Activated T-cell treated with anti-CD3 and anti-CD28 coated beads, Interleukin-2, amount 50 U/mL, for 48 hours (primary cell): ENCODE results near the gene KRT80.

Source experiments
- DNase-seq, 2 experiments: peaks; one replicate each; pipeline ENCODE4 v3.0.0-alpha.2; 2020

The KRT80 gene

DNA sequence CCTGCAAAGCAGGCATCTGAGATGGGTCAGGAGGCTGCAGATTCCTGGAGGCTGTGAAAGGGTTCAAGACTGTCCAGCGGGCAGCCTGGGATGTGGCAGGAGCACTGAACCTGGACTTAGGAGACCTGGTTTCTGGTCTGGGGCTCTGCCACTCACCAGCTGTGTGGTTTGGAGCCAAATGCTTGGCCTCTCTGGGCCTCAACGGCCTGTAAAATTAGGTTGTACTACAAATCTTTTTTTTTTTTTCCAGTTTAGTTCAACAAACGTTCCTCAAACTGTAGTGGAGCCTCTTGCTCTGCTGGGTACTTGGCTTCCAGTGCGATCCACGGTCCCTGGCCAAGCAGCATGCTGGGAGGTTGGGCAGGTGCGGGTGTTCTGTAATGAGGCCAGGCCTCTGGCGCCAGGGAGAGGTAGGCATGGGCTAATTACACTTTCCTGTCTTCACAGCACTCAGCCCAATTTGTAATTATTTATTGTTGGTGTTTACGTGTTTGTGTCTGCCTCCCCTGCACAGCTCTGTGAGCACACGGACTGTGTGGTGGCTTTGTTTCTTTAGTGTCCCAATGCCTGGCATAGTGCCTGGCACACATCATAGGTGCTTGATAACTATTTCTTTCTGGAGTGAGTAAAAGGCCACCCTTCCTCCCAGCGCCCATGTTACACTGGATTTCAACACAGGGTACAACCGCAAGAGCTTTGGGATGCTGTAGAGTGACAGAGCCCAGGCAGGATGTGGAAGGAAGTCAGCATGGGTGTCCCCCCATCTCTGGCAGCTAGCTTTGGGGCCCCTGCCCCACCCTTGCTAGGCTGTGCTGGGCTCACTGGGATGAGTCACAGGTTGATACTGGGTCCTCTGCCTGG, 5.8 kb upstream of the KRT80 start:
- no peak for DNase-seq

DNA sequence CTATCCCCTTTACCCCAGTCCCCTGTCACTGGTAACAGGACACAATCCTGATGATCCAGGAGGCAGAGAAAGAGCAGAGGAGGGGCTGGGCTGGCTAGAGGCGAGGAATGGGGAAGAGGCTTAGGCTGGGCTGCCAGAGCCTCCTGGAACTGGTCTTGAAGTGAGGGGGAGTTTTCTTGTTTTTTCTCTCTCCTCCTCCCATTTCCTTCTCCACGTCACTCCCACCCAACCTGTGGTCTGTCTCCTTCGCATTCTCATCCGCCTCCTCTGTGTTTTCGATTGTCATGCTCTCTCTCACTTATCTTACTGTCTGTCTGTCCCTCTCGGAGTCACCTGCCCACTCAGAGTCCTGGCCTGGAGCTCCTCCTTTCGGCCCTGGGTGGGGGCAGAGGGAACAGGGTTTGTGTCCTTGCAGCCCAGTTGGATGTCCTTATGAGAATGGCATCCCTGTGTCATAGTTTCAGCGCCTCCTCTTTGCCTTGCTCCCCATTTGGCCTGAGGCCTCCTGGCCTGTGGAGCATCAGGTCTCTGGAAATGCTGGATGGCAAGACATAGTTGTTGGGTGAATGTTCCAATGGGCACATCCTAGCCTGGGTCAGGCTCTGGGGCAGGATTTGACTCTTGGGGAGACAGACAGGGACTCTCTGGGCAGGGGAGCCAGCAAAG, 3.4 kb upstream of the KRT80 start:
- DNase-seq = no peak

DNA sequence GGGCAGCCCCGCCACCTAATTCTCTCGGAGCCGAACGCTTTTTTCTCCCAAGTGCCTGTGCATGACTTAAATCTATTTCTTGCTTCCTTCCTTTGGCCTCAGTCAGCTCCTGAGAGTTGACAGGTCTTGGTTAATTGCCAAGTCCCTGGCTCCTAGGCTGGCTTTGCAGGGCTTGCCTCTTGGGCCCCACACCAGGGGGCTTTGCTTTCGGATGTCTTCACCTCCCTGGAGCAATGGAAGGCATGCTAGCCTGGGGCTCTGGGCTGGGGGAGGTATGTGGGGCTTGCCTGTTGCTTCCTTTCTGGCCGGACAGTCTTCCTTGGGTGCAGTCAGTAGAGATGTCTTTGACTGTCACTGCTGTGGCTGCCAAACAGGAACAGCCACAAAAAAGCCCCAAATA, 2.2 kb upstream of the KRT80 start:
- no peak for DNase-seq

DNA sequence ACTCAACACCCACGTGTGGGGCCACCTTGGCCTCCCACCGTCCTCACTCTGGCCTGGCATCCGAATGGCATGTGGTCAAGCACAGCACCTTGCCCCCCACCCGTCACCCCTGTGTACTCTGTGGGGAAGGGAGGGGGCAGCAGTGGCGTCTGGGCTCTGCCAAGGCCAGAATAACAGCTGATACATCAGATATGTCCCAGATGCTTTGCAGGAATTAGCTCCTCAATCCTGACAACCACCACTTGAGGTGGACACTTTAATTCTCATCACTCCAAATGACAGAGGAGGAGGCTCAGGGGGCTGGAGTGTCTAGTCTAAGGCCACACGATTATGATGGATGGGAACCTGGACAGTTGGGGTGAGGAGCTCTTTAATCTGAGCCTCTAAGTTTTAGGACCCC, 1.7 kb upstream of the KRT80 start:
- DNase-seq = no peak

DNA sequence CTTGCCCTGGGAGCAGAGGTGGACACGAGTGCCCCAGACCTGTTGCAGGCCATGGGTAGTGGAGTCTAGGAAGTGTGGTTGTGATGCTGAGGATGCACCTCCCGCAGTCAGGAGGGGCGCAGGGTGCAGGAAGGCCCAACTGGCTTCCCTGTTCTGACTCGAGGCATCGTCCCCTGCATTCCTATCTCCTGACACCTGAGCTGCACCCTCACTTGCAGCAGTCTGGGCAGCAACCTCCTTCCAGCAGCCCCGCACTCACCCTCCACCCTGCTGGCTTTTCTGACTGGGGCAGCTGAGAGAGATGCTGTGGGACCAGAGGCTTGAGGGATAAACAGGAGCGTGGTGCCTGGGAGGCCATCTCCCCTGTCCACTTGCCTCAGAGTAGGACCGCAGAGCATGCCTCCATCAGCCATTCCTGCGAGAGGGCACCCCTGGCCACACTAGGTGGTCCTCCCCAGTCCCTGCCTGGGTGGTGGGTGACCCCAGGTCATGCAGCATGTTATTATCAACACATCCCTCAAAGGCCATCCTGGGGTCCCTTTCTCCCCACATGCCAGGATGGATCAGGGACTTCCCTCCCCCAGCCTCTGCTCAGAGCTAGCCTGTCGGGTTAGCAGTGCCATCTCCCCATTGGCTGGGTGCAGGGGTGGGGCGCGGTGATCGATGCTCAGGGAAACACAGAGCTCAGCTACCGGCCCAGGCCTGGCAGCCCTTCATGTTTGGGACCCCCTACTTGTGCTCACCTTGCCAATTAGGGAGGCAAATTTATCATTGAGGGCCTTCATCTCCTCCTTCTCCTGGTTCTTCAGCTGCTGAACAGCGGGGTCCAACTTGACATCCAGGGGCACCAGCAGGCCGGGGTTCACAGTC, 719 bp downstream of the KRT80 start:
- no peak for DNase-seq

DNA sequence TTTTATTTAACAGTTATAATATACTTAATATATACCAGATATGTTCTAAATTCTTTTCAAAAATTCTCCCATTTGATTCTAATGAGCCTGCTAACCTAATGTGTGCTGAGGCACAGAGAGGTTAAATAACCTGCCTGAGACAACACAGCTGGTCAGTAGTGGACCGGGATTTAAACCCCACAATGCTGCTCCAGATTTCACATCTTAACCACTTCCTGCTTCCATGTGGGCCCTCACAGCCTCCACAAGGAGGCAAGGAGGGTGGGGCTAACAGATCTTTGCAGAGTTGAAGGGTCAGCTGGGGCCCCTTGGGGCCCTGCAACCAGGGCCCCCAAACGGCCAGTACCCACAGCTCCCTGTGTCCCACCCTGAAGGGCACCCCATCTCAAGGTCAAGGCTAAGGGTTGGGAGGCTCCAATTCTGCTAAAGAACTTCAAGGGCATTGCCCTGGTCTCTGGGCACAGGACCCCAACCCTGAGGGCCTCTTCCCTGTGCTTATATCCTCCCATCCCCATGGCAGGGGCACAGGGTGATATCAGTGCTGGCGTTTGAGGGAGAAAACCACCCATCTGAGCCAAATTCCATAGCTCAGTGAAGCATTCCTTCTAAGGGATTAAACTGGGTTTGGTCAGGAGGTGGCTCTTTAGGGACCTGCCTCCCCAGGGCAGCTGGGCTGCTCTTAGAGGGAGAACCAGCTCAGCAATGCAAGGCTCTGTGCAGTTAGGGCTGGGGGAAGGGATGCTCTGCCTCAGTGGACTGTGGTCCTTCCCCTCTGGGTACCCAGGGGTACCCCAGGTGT, 2.2 kb downstream of the KRT80 start:
- DNase-seq = no peak

DNA sequence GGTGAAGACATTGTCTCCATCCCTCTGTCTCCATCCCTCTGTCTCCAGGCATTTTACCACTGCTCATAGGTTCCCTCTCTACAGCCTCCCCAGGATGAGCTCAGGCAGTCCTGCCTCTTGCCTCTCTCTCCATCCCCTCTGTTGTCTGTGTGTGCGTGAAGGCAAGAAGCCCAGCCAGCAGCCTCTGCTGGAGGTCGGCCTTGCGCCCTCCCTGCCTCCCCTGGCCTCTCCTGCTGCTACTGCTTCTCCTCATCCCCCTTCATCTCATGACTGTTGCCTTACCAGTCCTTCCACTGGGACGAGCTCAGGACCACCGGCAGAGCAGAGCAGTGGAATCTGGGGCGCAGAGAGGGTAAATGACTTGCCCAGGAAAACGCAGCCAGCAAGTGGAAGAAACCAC, 3.2 kb downstream of the KRT80 start:
- DNase-seq = no peak

DNA sequence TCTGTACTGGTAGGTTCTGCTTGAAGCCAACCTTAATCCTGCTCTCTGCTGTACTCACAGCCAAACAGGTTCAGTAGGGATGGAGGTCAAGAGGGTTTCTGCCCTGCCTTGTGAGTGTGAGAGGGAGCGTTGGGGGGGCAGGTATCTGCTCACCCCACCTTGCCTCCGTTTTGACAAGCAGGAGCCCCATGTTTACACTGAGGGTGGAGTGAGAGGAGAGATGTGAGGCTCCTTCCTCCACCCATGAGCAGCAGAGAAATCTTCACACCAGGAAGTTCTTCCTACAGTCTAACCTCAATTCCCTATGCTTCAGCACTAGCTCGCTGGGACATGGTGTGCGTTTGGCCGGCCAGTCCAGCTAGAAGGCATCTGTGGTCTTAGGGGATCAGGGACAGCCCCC, 4.2 kb downstream of the KRT80 start:
- DNase-seq = no peak

DNA sequence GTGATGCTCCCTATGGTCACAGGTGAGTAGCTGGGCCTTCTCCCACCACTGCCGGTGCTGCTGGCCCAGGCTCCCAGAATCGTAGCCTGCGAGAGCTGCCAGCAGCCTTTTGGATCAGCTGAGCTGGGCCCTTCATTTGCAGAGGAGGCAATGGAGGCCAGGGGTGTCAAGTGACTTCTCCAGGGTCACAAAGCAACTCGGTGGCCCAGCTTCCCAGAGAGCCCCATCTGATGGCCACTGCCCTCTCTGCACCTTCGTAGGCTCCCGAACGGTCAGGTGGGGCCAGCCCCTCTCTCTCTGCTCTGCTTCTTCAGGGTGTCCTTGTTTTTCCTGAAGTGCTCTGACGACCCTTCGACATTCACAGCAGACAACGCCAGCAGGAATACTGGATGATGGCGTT, 4.6 kb downstream of the KRT80 start:
- no peak for DNase-seq

DNA sequence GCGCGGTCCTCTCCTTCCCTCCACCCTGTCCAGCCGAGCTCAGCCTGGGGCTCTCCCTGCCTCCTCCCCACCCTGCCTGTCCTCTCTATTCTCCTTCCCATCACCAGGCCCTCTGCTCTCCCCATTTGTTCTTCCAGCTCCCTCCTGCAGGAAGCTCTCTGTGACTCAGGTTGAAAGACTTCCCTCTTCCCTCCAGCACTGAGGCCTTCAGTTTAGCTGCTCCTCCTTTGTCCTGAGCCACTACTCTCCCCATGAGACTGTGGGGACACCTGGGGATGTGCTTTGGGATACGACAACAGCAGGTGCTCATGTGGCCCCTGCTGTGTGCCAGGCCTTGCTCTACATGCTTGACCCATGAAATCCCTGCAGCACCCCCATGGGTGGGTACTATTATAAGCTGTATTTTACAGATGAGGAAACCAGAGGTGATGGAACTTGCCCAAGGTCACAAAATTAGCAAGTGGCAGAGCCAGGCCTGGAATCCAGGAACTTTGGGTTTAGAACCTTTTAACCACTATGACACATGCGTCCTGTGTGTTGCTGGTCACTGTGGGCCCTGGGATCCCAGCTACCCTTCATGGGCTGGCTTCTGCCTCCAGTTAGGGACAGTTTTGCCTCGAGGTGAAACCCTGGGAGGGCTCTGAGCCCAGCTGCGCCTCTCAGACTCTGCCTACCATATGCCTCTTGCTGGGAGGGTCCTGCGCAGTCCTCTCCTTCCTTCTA, 5.5 kb downstream of the KRT80 start:
- no peak for DNase-seq

DNA sequence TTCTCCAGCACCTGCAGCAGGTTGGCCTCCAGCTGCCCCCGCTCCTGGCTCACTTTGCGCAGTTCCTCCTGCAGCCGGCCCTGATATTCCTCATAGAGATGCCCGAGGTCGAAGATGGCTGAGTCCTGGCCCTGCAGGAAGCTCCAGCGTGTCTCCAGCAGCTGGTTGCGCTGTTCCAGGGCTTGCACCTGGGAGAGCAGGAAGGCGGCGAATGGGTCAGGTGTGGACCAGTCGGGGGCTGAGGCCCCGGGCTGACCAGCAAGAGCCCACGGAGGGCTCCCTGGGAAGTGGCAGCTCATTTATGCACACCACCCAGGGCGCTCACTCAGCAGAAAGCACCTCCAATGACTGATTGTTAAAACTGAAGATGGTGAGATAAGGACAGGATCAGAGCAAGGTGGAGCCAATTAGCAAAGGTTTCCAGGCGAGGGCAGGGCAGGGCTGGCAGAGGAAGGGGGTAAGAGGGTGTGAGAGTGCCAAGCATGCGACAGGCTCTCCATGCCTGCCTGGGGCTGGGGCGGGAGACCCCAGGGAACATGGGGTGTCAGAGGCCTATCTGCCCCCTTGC, 6.3 kb downstream of the KRT80 start:
- no peak for DNase-seq

DNA sequence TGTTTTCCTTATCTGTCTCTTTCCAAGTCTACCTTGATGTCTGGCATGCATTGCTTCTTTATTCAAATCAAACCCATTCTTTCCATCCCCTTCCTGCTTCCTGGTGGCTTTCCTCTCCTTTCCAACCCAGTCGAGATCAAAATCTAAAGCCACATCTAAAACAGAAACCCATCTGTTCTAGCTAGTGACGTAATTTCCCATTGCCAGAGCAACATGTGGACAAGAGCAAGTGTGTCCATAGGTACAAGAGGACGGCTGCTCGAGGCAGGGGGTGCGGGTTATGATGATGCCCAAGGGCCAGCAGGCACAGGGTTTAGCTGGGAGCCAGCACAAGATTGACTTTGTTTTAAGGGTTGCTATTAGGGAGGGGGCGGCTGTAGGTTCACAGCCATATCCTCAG, 7.0 kb downstream of the KRT80 start:
- DNase-seq = no peak

DNA sequence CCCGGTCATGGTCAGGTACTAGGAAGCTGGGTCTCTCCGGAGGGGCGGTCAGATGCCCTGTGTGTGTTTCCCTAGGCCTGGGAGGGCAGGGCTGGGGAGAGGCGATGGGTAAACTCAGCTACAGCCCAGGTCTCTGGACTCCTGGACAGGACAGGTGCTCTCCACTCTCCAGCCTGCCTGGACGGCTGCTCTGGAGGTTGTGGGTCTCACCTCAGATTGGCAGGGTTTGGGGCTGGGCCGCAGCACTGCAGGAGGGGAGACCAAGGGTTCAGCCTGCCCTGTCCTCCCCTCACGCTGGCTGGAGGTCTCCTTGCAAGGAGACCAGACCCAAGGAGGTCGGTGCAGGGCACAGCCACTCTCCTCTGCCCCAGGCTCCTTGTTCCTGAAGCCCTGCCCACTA, 7.8 kb downstream of the KRT80 start:
- no peak for DNase-seq

DNA sequence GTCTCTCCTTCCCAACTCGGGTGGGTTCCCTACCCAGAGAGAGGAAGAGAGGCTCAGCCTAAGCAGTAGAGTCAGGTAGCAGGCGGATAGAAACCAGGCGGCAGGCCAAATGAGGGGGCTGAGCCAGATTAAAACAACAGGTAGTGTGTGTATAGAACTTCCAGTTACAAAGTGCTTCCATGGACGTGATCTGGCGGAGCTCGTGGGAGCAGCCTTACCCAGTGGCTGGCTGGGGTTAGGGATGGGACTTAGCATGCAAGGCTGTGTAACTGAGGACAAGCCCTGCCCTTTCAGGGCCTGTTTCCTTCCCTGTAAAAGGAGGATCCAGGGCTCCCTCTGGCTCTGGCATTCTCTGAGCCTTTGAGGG, 8.3 kb downstream of the KRT80 start:
- DNase-seq = no peak

DNA sequence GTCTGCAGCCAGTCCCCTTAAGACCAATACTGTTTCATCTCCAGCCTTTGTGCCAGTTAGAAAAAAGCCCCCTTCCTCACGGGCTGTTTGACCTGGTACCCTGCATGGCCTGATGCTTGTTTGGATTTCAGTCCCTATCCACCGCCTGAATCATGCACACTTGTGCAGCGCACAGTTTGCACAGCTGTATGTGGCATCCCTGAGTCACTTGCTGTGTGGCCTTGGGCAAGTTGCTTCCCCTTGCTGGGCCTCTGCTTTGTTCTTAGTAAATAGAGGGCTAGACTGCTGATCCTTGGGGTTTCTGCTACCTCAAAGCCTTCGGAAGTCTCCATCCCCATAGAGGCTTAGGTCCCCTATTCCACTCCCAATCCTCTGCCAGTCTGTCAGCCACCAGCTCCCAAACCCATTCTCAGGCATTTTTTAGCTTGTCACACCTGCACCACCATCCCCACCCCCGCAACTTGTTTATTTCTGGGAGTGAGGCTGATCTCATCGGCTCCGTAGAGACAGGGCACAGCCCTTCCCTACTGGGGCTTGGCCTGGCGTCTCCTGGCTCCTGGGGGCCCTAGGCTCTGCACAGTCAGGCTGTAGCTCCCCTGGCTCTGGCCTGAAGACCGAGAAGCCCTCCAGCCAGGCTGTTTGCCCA, 8.8 kb downstream of the KRT80 start:
- no peak for DNase-seq

DNA sequence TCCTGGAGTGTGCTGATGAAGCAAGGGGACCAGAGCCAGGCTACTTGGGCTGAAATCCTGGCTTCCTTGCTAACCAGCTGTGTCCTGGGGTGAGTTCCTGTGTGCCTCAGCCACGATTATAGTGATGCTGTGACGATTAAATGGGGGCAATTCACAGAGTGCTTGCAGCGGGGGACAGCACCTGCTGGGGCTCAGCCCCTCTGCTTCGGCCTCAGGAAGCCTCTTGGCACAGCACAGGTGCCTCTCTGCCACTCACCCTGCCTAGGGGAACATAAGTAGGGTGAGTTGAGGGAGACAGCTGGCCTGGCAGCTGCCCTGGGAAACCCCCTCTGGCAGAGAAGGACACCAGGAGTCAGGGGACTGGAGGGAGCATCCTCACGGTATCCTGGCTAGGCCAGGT, 9.4 kb downstream of the KRT80 start:
- DNase-seq = no peak

DNA sequence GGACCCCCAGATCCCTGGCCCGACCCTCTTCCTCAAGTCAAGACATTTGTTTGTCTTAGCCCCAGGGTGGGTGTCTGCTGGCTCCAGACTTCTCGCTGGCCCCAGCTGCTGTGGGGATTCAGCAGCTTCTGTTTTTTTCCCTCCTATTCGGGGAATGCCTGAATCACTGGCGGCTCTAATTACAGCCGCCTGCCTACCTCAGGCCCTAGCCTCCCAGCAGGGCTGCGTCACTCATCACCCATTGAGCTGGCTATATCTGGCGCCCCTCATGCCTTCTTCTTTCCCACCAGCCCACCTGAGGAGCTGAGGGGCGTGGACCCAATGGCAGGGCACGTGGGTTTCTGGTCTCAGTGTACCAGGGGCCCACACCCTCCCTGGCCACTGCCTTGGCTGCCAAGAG, 10.1 kb downstream of the KRT80 start:
- DNase-seq = no peak

DNA sequence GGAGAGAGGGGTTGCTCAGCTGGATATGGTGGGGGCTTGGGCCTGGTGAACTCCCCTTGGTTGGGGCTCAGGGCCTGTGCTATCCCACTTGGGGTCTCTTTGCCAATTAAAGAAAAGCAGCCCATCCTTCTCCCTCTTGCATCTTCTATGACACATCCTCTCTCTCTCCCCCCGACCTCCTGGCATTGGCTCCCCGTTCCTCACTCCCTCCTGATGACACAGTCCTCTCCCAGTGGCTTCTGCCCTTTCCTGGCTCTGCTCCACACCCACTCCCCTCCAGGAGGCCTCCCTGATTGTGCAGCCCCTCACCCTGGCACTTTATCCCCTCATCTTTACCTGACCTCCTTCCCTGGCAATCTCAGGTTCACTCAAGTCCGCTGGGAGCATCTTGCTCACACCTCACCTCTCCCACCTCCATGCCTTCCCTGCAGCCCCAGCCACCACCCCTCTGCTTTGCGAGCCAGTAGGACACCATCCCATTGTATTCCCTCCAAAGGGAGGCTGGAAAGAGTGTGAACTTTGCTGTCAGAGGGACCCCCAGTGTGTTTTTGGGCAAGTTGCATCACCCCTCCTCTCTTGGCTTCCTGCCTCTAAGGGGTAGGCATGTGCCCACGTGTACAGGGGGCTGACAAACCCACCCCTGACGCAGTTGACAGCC, 10.7 kb downstream of the KRT80 start:
- no peak for DNase-seq

DNA sequence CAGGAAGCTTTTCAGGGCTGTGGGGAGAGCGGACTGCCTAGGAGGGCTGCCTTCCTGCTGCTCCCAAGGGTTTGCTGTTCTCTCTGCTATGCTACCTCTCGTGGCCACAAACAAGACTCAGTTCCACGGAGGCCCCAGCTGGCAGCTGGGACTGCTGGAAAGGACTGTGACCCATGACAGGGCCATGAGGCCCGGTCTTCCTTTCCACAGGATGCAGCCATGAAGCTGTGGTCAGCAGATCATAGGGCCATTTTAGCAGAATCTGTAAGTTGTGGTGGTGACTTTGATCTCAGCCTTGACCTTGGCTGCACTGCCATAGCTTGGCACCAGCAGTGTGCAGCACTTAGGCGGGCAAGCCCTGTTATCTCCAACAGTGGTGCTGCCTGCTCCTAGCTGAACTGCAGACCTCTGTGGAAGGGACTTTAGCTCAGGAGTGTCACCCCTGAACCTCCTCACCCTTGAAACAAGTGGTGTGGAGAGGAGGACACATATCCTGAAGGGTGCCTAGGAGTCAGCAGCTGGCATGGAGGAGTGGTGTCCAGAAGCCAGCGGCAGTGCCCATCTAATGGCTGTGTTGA, 12.3 kb downstream of the KRT80 start:
- DNase-seq = no peak

DNA sequence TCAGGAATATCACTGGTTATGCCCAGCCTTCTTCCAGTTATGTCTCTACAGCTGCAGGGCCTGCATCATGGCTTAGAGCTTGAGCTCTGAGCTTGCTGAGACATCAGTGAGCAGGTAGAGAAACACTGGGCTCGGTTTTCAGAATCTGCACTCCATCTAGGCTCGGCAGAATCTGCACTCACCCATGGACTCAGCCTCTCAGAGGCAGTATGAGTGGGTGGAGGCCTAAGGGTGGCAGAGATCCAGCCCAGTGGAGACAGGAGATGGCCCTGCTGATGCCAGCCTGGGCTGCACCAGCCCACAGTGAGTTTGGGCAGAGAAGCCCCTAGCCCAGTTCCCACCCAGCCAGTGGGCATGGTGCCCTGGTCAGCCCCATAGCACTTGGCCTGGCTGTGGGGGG, 12.8 kb downstream of the KRT80 start:
- DNase-seq = no peak
